ENCODE results near the gene VAT1L.

DNA sequence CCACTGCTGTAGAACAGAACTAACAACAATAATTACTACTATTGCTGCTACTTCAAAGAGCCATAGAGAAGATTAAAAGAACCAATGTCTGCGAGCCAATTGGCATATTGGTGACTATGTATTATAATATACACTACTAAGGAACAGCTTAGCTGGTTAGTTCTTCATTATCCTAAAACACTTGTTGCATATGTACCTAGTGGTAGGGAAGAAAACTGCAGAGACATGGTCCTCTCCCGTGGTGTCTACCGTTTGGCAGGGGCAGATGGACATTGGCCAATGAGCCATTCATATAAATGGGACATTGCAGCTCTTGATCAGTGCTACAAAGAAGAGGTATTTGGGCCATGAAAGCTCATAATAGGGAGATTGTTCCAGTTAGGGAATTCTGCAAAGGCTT is 187.6 kb downstream of the VAT1L start:
- TF ChIP-seq FOXJ3 (CRISPR knock-in tag; IDR thresholded peaks at IDR 0.05; ENCODE audit: borderline replicate concordance) = no peak
- TF ChIP-seq JUN (CRISPR knock-in tag; IDR thresholded peaks at IDR 0.05) = no peak
- TF ChIP-seq ESRRA (CRISPR knock-in tag; IDR thresholded peaks at IDR 0.05; ENCODE audit: borderline replicate concordance) = no peak
